AG10803 (cell line): ENCODE measurements around the gene CST3.

Experiments used
- DNase-seq: peaks from one replicate; pipeline ENCODE4 v3.0.0; 2010; ENCODE audit warnings: low read depth
- H3K4me3 ChIP-seq: 2 replicates; pipeline ENCODE4 v1.5.1; 2011; ENCODE audit warnings: mild to moderate bottlenecking, low read length, control low read depth
- TF ChIP-seq, protein P1 (sequence below): conservative IDR thresholded peaks from 2 replicates; pipeline ENCODE4 v1.5.1; 2011; ENCODE audit warnings: mild to moderate bottlenecking, low read length, control low read depth, inconsistent platforms

The CST3 gene

DNA sequence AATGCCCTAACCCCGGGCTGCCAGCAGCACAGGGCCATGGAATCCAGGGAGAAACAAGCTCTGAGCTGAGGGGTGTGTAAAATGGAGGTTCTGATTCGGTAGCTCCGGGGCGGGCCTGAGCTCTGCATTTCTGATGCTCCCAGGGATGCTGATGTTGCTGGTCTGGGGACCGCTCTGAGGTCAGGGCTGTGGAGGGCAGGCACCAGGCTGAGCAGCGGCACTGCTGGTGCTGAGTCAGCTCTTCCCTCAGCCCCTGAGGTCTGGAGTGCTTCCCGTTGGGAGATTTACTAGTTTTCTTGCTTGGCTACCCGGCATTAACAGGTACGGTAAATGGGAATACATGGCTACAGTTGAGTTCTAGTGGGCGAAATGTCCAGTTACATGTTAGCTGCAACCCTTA, 18.6 kb upstream of the CST3 start:
- H3K4me3 ChIP-seq = no peak overlapping the region

DNA sequence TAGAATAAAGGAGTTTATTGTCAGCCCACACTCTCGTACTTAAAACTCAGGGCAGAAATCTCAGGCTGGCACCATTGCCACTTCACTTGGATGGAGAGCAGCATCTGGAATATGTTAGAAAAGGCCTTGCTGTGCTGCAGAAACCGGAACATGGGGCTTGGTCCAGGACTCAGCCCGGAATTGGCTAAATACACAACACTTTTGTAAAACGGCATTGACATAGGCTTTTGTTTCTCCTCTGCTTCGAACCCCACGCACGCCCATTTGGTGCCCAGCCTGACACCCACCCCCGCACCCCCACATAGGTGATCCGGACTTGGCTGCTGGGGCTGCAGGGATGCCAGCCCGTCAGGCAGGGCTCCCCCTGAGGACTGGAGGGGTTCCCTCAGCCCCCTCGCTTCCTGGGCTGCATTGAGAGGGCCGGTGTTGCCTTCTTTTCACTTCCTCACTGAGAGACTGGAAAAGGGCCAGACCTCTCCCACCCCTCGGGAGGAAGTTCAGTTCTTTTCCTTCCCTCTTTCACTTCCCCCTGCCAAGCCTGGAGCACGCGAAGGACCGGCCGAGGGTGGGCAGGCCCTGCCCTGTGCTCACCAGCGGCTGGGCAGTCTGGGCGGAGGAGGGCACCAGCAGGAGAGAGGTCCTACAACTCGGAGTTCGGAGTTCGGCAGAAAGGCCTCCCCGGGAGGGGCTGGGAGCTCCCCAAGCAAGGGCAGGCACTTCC, 17.9 kb upstream of the CST3 start:
- H3K4me3 ChIP-seq = no peak overlapping the region
- DNase-seq = peak; percentile 18

More for the DNA sequence above, 18.6 kb upstream of the CST3 start:
- no peak for DNase-seq
- TF ChIP-seq, protein P1, sequence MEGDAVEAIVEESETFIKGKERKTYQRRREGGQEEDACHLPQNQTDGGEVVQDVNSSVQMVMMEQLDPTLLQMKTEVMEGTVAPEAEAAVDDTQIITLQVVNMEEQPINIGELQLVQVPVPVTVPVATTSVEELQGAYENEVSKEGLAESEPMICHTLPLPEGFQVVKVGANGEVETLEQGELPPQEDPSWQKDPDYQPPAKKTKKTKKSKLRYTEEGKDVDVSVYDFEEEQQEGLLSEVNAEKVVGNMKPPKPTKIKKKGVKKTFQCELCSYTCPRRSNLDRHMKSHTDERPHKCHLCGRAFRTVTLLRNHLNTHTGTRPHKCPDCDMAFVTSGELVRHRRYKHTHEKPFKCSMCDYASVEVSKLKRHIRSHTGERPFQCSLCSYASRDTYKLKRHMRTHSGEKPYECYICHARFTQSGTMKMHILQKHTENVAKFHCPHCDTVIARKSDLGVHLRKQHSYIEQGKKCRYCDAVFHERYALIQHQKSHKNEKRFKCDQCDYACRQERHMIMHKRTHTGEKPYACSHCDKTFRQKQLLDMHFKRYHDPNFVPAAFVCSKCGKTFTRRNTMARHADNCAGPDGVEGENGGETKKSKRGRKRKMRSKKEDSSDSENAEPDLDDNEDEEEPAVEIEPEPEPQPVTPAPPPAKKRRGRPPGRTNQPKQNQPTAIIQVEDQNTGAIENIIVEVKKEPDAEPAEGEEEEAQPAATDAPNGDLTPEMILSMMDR = no peak

DNA sequence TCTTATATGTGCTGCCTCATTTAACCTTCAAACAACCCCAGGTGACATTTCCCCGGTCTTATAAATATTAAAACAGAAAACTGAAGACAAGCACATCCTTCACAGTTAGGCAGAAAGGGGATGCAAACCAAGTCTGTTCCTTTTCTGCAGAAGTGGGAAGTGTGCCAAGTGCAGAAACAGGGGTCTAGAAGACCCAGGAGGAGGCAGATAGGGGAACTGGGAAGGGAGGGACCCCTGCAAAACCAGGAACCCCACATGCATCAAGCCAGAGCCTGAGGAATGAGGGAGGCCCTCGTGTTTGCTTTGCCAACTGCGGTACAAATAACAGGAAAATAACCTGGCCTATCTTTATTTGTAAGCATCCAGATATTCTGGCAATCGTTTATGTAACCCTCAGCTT, 17.0 kb upstream of the CST3 start:
- H3K4me3 ChIP-seq = no peak overlapping the region
- DNase-seq = no peak
- TF ChIP-seq, protein P1 = no peak

More for the DNA sequence above, 17.9 kb upstream of the CST3 start:
- TF ChIP-seq, protein P1 = no peak

DNA sequence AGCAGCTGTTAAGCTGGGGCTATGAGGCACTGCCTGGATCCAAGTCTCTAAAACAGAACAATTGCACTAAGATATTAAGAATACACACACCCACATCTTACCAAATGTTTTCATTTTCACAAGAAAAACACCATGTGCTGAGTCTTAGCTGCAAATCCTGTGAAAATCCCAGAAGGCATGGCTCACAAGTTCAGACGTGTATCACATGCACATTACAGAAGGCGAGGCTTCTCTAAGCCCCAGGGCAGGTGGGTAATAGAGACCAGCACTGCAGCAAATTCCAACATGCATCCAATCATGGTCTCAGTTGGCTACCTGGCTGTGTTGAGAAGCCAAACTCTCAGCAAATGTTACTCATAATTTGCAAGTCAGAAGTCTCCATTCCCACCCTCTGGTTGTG, 16.2 kb upstream of the CST3 start:
- TF ChIP-seq, protein P1 = no peak
- no peak for DNase-seq
- no peak overlapping the region for H3K4me3 ChIP-seq

DNA sequence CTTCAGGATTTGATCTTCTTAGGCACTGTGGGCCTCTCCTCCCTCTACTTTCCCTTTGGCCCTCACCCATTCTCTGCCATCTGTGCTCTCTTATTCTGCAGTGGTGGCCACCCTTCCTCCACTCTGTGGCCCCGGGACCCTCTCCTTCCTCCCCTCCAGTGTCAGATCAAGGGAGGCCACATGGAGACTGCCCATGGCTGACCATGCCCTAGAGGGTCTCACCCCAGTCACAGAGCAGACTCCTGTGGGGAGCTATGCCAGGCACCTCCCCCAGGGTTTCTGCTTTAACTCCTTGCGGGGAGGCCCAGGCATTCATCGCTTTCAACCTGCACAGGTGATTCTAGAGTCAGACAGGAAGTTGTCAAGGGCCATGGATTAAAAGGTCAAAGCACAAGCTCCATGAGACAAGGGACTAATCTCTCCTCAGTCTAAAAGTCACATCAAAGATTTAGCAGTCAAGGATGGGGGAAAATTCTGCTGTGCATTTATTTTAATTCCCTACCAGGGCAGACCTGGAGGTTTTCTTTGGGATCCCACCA, 15.7 kb upstream of the CST3 start:
- TF ChIP-seq, protein P1 = no peak
- no peak for DNase-seq
- H3K4me3 ChIP-seq = no peak overlapping the region

DNA sequence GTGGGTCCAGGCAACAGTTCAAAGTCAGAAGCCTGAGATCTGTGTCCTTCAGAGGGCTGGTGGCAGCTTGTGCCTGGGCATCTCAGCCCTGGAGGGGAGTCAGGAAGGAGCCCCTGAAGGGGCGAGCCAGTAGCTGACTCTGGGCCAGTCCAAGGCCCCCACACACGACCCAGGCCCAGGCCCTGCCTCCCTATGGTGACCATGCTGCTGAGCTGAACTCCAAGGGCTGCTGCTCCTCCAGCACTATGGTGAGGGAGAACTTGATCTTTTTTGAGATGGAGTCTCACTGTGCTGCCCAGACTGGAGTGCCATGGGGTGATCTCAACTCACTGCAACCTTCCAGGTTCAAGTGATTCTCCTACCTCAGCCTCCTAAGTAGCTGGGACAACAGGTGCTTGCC, 15.2 kb upstream of the CST3 start:
- DNase-seq = no peak

More for the DNA sequence above, 15.2 kb upstream of the CST3 start:
- TF ChIP-seq, protein P1 = no peak
- H3K4me3 ChIP-seq = no peak overlapping the region
